ENCODE data around the gene ST13.
"Not testable (repeated sequence)": the region's sequence is repeated elsewhere in the genome, so short reads cannot be mapped to it uniquely, and the experiment has no call there.

The ST13 gene

GRCh38 chr22:40834619-40835018, 21.8 kb downstream of the ST13 start:
- DNase-seq, result no peak

GRCh38 chr22:40829131-40829530, 27.3 kb downstream of the ST13 start:
- DNase-seq, result no peak

GRCh38 chr22:40826984-40827741, 29.3 kb downstream of the ST13 start:
- DNase-seq, result no peak

- DNase-seq, result not testable (repeated sequence)
Measured at GRCh38 chr22:40826292-40826691, 30.1 kb downstream of the ST13 start.

DNA sequence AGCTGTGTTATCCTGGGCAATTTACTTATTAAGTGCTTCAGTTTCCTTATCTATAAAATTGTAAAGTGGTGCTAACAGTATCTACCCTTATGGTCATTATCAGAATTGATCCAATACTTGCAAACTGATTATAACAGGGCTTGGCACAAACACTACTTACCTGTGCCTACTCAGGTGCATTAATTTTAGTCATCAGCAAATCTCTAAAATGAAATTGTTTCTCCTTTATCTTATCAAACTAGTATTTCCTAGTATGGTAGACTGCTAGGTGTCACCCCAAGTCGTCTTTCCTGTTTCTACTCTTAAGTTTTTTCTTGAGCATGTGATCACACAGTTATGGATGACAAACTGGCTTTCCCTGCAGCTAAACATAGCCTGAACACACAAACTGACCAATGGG, 33.0 kb downstream of the ST13 start:
- DNase-seq, result no peak

DNA sequence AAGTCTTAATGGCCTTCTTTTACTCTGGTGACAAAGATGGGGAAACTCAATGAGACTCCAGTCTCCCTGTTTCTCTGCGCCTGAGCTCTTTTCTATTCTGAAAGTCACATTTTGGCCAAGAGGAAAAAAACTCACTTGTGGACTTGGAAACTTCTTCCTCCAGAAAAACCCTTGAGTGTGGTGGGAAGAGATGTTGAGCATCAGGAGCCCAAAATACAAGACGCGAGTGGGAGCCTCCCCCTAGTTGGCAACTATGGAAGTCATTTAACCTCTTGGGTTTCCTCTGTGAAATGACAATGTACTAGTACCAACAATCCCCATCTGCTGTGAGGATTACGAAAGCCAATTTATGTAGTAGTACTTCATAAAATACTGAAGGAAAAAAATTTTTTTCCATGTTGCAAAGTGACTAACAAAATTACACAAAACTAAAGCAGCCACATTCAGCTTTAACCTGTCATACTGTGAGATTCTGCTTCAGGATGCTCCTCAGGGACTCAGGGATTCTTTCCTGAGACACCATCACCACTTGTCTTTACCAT, 36.8 kb downstream of the ST13 start:
- no peak for DNase-seq

- DNase-seq, result peak; percentile 93
Measured at GRCh38 chr22:40818747-40819598, 37.5 kb downstream of the ST13 start, which contains the start of gene SLC25A17. TSS of gene SLC25A17 (minus strand) at chr22:40819346. CDS start at chr22:40819248, 98 bp downstream.

- DNase-seq, result no peak
Measured at GRCh38 chr22:40818192-40818746, 38.2 kb downstream of the ST13 start.

- DNase-seq, result no peak
Measured at GRCh38 chr22:40817737-40818136, 38.7 kb downstream of the ST13 start.

GRCh38 chr22:40813912-40814315, 42.5 kb downstream of the ST13 start:
- no peak for DNase-seq

DNA sequence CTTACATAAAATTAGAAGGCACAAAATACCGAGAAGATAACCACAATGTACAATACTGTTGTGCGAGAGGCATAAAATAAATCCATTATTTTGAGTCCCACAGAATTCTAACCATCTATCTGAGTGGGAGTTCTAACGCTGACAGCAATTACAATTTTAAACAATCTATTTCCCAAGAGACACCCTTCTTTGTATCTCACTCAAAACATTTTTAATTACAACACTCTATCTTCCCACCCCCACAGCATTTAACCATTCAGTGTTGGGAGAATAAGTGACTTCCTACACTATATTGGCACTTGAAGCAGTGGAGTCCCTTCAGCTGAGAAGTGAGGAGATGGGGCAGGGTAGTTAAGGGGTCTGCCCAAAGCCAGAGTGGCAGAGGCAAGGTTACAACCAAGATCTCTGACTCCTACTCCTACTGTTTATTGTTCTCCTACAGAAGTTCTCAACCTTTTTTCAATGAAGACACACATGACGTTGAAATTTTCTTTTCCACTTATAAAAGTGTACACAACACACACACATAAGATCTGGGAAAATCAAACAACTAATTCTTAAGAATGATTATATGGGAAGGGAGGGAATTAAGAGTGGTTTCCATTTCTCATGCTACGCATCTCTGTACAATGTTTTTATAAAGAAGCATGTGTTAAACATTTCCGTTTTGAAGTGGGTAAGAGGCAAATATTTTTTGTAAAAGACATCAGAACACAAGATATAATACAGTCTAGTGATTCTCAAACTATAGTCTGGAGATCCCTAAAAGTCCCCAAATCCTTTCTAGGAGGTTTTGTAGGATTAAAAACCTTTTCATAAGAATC, 48.2 kb downstream of the ST13 start:
- DNase-seq, result no peak

DNA sequence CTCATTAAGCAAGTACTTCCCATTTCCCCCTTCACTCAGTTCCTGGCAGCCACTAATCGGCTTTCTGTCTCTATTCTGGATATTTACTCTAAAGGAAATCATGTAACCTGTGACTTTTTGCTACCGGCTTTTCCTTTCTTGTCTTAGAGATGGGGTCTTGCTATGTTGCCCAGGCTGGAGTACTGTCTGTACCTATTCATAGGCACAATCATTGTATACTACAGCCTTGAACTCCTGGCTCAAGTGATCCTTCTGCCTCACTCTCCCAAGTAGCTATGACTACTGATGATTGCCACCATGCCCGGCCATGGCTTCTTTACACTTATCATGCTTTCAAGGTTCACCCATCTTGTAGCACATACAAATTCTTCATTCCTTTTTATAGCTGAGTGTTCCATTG, 49.7 kb downstream of the ST13 start:
- no peak for DNase-seq

GRCh38 chr22:40805699-40806203, 50.7 kb downstream of the ST13 start:
- no peak for DNase-seq

DNA sequence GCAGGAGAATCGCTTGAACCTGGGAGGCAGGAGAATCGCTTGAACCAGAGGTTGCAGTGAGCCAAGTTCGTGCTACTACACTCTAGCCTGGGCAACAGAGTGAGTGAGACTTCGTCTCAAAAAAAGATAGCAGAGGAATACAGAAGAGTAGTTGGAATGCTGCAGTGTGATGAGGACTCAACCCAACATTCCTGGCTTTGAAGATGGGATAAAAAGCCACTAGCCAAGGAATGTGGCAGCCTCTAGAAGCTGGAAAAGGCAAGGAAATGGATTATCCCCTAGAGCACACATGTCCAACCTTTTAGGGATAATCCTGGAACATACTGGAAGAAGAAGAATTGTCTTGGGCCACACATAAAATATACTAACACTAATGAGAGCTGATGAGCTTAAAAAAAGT, 51.2 kb downstream of the ST13 start:
- DNase-seq, result no peak

DNA sequence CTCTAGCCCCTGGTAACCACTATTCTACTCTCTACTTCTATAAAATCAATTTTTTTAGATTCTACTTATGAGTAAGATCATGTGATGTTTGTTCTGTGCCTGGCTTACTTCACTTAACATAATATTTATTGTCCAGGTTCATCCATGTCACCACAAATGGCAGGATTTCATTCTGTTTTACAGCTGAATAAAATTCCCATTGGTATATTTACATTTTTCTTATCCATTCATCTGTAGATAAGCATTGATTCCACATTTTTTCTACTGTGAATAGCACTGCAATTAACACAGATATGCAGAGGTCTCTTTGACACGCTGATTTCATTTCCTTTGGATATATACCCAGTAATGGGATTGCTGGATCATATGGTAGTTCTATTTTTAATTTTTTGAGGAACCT, 53.1 kb downstream of the ST13 start:
- no peak for DNase-seq

GRCh38 chr22:40799008-40799407, 57.4 kb downstream of the ST13 start:
- no peak for DNase-seq

- DNase-seq, result no peak
Measured at GRCh38 chr22:40797427-40797826, 59.0 kb downstream of the ST13 start.

- no peak for DNase-seq
Measured at GRCh38 chr22:40792451-40792850, 64.0 kb downstream of the ST13 start.

GRCh38 chr22:40791241-40791640, 65.2 kb downstream of the ST13 start:
- no peak for DNase-seq

DNA sequence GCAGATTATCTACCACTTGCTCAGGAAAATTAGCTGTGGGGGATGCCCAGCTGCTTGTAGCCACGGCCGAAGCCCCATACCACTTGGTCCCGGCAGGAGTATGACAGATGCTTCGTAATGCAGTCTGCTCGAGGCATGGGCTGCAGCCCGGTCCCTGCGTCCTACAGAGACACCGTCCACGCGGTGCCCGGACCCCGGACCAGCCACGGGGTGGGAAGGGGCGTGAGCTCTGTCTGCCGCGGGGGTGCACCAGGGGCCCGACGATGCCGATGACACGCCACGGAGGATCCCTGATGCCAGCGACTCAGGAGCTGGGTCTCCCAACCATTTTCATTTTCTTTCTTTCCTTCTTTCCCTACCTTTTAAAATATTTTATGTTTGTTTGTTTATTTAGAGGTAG, 67.3 kb downstream of the ST13 start:
- DNase-seq, result no peak

DNA sequence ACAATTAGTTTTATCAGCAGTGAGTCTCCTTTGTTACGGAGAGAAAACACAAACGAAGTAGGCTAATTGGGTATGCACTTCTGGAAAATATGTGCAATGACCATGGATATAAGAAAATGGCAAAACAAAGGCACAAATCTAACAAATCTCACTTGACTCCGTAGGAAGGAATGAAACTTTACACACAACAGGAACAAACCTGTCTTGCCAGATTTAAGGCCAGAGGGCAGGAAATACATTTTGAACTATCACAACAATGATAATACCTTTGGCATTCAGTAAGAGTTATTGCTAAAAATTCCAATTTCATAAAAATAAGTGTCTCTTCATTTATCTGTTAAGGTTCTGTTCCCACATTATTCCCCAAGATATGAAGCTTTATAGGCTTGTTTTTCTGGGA, 73.9 kb downstream of the ST13 start:
- no peak for DNase-seq

DNA sequence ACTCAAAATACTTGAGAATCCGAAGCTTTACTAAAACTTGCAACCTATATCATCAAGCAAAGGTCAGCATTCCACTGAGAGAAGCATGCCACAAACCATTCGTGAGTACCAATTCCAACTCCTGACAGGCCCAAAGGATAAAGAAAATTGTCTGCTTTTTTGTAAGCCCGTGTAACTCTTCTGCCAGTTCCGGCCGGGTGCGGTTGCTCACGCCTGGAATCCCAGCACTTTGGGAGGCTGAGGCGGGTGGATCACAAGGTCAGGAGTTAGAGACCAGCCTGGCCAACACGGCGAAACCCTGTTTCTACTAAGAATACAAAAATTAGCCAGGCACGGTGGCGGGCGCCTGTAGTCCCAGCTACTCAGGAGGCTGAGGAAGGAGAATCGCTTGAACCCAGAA, 74.7 kb downstream of the ST13 start:
- DNase-seq, result not testable (repeated sequence)
